ENCODE measurements around the gene SUN5.

SUN5 gene

GRCh38 chr20:32972181-32973076 is 31.8 kb downstream of the SUN5 start:
- no peak overlapping the region for H3K4me3 ChIP-seq (ENCODE audit: low read depth, low read length)
- in situ Hi-C loops (cut with HindIII; ENCODE audit: low sequenced_read_pairs), result no loop called here
- no peak for TF ChIP-seq CTCF (IDR thresholded peaks at IDR 0.05; ENCODE audit: low read depth, low read length, missing control alignments)
- no peak for DNase-seq (ENCODE audit: low read depth)

- no peak for TF ChIP-seq CTCF (IDR thresholded peaks at IDR 0.05; ENCODE audit: low read depth, low read length, missing control alignments)
- no peak overlapping the region for H3K4me3 ChIP-seq (ENCODE audit: low read depth, low read length)
- DNase-seq (ENCODE audit: low read depth), result no peak
- in situ Hi-C loops (cut with HindIII; ENCODE audit: low sequenced_read_pairs), result no loop called here
These were observed 32.5 kb downstream of the SUN5 start for GRCh38 chr20:32971703-32972161.

- in situ Hi-C loops (cut with HindIII; ENCODE audit: low sequenced_read_pairs), result no loop called here
- TF ChIP-seq CTCF (IDR thresholded peaks at IDR 0.05; ENCODE audit: low read depth, low read length, missing control alignments), result no peak
These were observed 33.3 kb downstream of the SUN5 start for GRCh38 chr20:32970973-32971300.

GRCh38 chr20:32970115-32970972 is 33.9 kb downstream of the SUN5 start:
- in situ Hi-C loops (cut with HindIII; ENCODE audit: low sequenced_read_pairs), result no loop called here
- H3K4me3 ChIP-seq (ENCODE audit: low read depth, low read length), result no peak overlapping the region
- TF ChIP-seq CTCF (IDR thresholded peaks at IDR 0.05; ENCODE audit: low read depth, low read length, missing control alignments), result no peak
- no peak for DNase-seq (ENCODE audit: low read depth)

More at GRCh38 chr20:32970973-32971300, 33.3 kb downstream of the SUN5 start:
- H3K4me3 ChIP-seq (ENCODE audit: low read depth, low read length), result no peak overlapping the region
- DNase-seq (ENCODE audit: low read depth), result no peak

- TF ChIP-seq CTCF (IDR thresholded peaks at IDR 0.05; ENCODE audit: low read depth, low read length, missing control alignments), result no peak
- no peak for DNase-seq (ENCODE audit: low read depth)
- H3K4me3 ChIP-seq (ENCODE audit: low read depth, low read length), result no peak overlapping the region
- in situ Hi-C loops (cut with HindIII; ENCODE audit: low sequenced_read_pairs), result no loop called here
These were observed 34.7 kb downstream of the SUN5 start for GRCh38 chr20:32969356-32970114.
